ENCODE measurements around the gene SRGAP3. TPM values are rescaled to one million over a fixed set of nuclear protein-coding genes. Genes with fewer than 3 reads are reported as not detected.

SRGAP3 gene
- total and polyA plus RNA-seq, 8 donors, result 0.31 to 31.7 (median 5.8) TPM

- H3K36me3 ChIP-seq, result no peaks in the 10 kb centered on the region
- peaks cover 0 to 12% (median 8%) of the 10 kb centered on the region in 4 donors for H3K4me1 ChIP-seq
- H3K27me3 ChIP-seq, result no peaks in the 10 kb centered on the region
- no peak for TF ChIP-seq POLR2AphosphoS5 (IDR thresholded peaks at IDR 0.05)
- no peak for TF ChIP-seq POLR2A (IDR thresholded peaks at IDR 0.05)
- TF ChIP-seq CTCF (IDR thresholded peaks at IDR 0.05), result no peak
- no peak for TF ChIP-seq EP300 (IDR thresholded peaks at IDR 0.05)
- intact Hi-C loops (cut with DNase I; ENCODE audit: low total_unique reads), result no loop called here
- no peak for DNase-seq
- H3K27ac ChIP-seq, result peak overlapping the region in 1 of 5 donors; percentile 54
- H3K9me3 ChIP-seq, result no peaks in the 10 kb centered on the region
- WGBS, 5 donors, result 75 to 98% (median 87%) methylated on average over 3 to 7 of the region's 7 CpGs
- no peak overlapping the region for H3K4me3 ChIP-seq
Measured at GRCh38 chr3:9111417-9111816, 138.0 kb downstream of the SRGAP3 start.

- Histone ChIP-seq H3K27ac (no peak overlapping the region), H3K36me3 (no peaks in the 10 kb centered on the region), H3K4me1 (peaks cover 0 to 12% (median 8%) of the 10 kb centered on the region in 4 donors), H3K9me3 (no peaks in the 10 kb centered on the region), H3K4me3 (no peak overlapping the region), H3K27me3 (no peaks in the 10 kb centered on the region)
- WGBS, 5 donors, result 86 to 96% (median 91%) methylated on average over 5 of the region's 5 CpGs
- no peak for TF ChIP-seq POLR2A (IDR thresholded peaks at IDR 0.05)
- TF ChIP-seq POLR2AphosphoS5 (IDR thresholded peaks at IDR 0.05), result no peak
- TF ChIP-seq CTCF (IDR thresholded peaks at IDR 0.05), result no peak
- no peak for TF ChIP-seq EP300 (IDR thresholded peaks at IDR 0.05)
- DNase-seq, result no peak
- intact Hi-C loops (cut with DNase I; ENCODE audit: low total_unique reads), result no loop called here
Measured at GRCh38 chr3:9110802-9111201, 138.6 kb downstream of the SRGAP3 start.

- H3K27me3 ChIP-seq, result no peaks in the 10 kb centered on the region
- H3K27ac ChIP-seq, result no peak overlapping the region
- no peaks in the 10 kb centered on the region for H3K9me3 ChIP-seq
- no peak for DNase-seq
- no peak for TF ChIP-seq POLR2AphosphoS5 (IDR thresholded peaks at IDR 0.05)
- TF ChIP-seq EP300 (IDR thresholded peaks at IDR 0.05), result no peak
- TF ChIP-seq POLR2A (IDR thresholded peaks at IDR 0.05), result no peak
- no peak for TF ChIP-seq CTCF (IDR thresholded peaks at IDR 0.05)
- 93 to 97% (median 94%) methylated on average over 10 to 12 of the region's 12 CpGs for WGBS, 5 donors
- peaks cover 0 to 12% (median 8%) of the 10 kb centered on the region in 4 donors for H3K4me1 ChIP-seq
- intact Hi-C loops (cut with DNase I; ENCODE audit: low total_unique reads), result no loop called here
- no peaks in the 10 kb centered on the region for H3K36me3 ChIP-seq
- H3K4me3 ChIP-seq, result no peak overlapping the region
Measured at GRCh38 chr3:9110316-9110715, 139.1 kb downstream of the SRGAP3 start.

GRCh38 chr3:9109568-9109914 lies 139.9 kb downstream of the SRGAP3 start:
- TF ChIP-seq POLR2A (IDR thresholded peaks at IDR 0.05) (no peak), EP300 (IDR thresholded peaks at IDR 0.05) (no peak), POLR2AphosphoS5 (IDR thresholded peaks at IDR 0.05) (no peak), CTCF (IDR thresholded peaks at IDR 0.05) (no peak)
- no peak for DNase-seq
- WGBS, 5 donors, result 87 to 93% (median 89%) methylated on average over 3 of the region's 3 CpGs

More at GRCh38 chr3:9109568-9109914, 139.9 kb downstream of the SRGAP3 start:
- Histone ChIP-seq H3K9me3 (no peaks in the 10 kb centered on the region), H3K4me1 (peaks cover 0 to 12% (median 8%) of the 10 kb centered on the region in 4 donors), H3K4me3 (no peak overlapping the region), H3K27ac (no peak overlapping the region), H3K36me3 (no peaks in the 10 kb centered on the region), H3K27me3 (no peaks in the 10 kb centered on the region)
- intact Hi-C loops (cut with DNase I; ENCODE audit: low total_unique reads), result no loop called here
